WTC11 (cell line): ENCODE results near the gene WDR82. TPM values are rescaled to one million over a fixed set of nuclear protein-coding genes. Genes with fewer than 3 reads are reported as not detected.

ENCODE experiments used
- ATAC-seq: fragments of 200-7000 bp; cut with Tn5 transposase; 2 replicates; pipeline ENCODE4 v1.10.0; 2021; ENCODE audit warnings: mild to moderate bottlenecking, moderate library complexity
- CTCF ChIA-PET: fragments of 300-600 bp; sonication (Branson Sonifier 250); formaldehyde crosslinking; loops from one replicate; lab custom pipeline; 2021; ENCODE audit warnings: antibody characterized with exemption; lab: Charles Lee
- POLR2A ChIA-PET: fragments of 350-600 bp; sonication (Branson Sonifier 250); formaldehyde crosslinking; loops from one replicate; lab custom pipeline; 2021; ENCODE audit warnings: antibody characterized with exemption; lab: Charles Lee
- DNase-seq: peaks from one replicate; pipeline ENCODE4 v3.0.0; 2021; ENCODE audit warnings: low spot score
- H3K27ac Mint-ChIP-seq: 2 replicates; pipeline ENCODE4 v1.8.0; 2021; ENCODE audit warnings: mixed read lengths
- H3K27me3 Mint-ChIP-seq: 2 replicates; pipeline ENCODE4 v1.8.0; 2021; ENCODE audit warnings: low read depth, mild to moderate bottlenecking, moderate library complexity, mixed read lengths
- H3K36me3 Mint-ChIP-seq: 2 replicates; pipeline ENCODE4 v1.8.0; 2021; ENCODE audit warnings: mixed read lengths
- H3K4me1 Mint-ChIP-seq: 2 replicates; pipeline ENCODE4 v1.8.0; 2022; ENCODE audit warnings: mixed read lengths
- H3K4me3 Mint-ChIP-seq: 2 replicates; pipeline ENCODE4 v1.8.0; 2021; ENCODE audit warnings: mild to moderate bottlenecking, moderate library complexity, mixed read lengths
- H3K9me3 Mint-ChIP-seq: 2 replicates; pipeline ENCODE4 v1.8.0; 2021; ENCODE audit warnings: mixed read lengths
- AFF4 ChIP-seq: sonication (generic); formaldehyde crosslinking; IDR thresholded peaks from 2 replicates; pipeline ENCODE4 v1.8.1; 2023; ENCODE audit warnings: mild to moderate bottlenecking, missing genetic modification reagents, borderline replicate concordance
- E2F4 ChIP-seq: sonication (generic); formaldehyde crosslinking; IDR thresholded peaks from 2 replicates; pipeline ENCODE4 v1.8.1; 2022; ENCODE audit warnings: low read depth, mild to moderate bottlenecking, moderate library complexity, missing genetic modification reagents, borderline replicate concordance
- ELF4 ChIP-seq: sonication (generic); formaldehyde crosslinking; IDR thresholded peaks from 2 replicates; pipeline ENCODE4 v1.8.1; 2022; ENCODE audit warnings: low read depth, mild to moderate bottlenecking, moderate library complexity, missing genetic modification reagents
- FOXJ3 ChIP-seq: sonication (generic); formaldehyde crosslinking; IDR thresholded peaks from 2 replicates; pipeline ENCODE4 v1.9.0; 2021; ENCODE audit warnings: missing genetic modification reagents, mild to moderate bottlenecking, borderline replicate concordance
- FOXP4 ChIP-seq: sonication (generic); formaldehyde crosslinking; IDR thresholded peaks from 2 replicates; pipeline ENCODE4 v1.8.0; 2022; ENCODE audit warnings: mild to moderate bottlenecking, missing genetic modification reagents
- GABPB1 ChIP-seq: sonication (generic); formaldehyde crosslinking; IDR thresholded peaks from 2 replicates; pipeline ENCODE4 v1.8.1; 2023; ENCODE audit warnings: mild to moderate bottlenecking, missing genetic modification reagents
- MAX ChIP-seq: sonication (generic); formaldehyde crosslinking; IDR thresholded peaks from 2 replicates; pipeline ENCODE4 v1.8.0; 2022; ENCODE audit warnings: mild to moderate bottlenecking, missing genetic modification reagents
- MXD4 ChIP-seq: fragments of 250-450 bp; sonication (Bioruptor Pico); IDR thresholded peaks from 2 replicates; pipeline ENCODE4 v1.8.0; 2021; ENCODE audit warnings: mild to moderate bottlenecking, moderate library complexity, borderline replicate concordance
- MYBL2 ChIP-seq: sonication (generic); formaldehyde crosslinking; IDR thresholded peaks from 2 replicates; pipeline ENCODE4 v1.8.1; 2023; ENCODE audit warnings: mild to moderate bottlenecking, moderate library complexity, missing genetic modification reagents
- PRDM15 ChIP-seq: sonication (generic); formaldehyde crosslinking; IDR thresholded peaks from 2 replicates; pipeline ENCODE4 v1.8.0; 2022; ENCODE audit warnings: missing genetic modification reagents
- STAT6 ChIP-seq: sonication (generic); formaldehyde crosslinking; conservative IDR thresholded peaks from 2 replicates; pipeline ENCODE4 v1.8.1; 2023; ENCODE audit warnings: mild to moderate bottlenecking, low read depth, missing genetic modification reagents, moderate library complexity
- ZNF263 ChIP-seq: sonication (generic); formaldehyde crosslinking; IDR thresholded peaks from 2 replicates; pipeline ENCODE4 v1.8.1; 2022; ENCODE audit warnings: low read depth, mild to moderate bottlenecking, moderate library complexity, missing genetic modification reagents
- ZNF317 ChIP-seq: sonication (generic); formaldehyde crosslinking; IDR thresholded peaks from 2 replicates; pipeline ENCODE4 v1.8.1; 2023; ENCODE audit warnings: low read depth, mild to moderate bottlenecking, moderate library complexity, missing genetic modification reagents, borderline replicate concordance
- ZNF396 ChIP-seq: fragments of 250-450 bp; sonication (Bioruptor Pico); IDR thresholded peaks from 2 replicates; pipeline ENCODE4 v1.8.0; 2021; ENCODE audit warnings: mild to moderate bottlenecking, moderate library complexity, borderline replicate concordance
- ZNF425 ChIP-seq: fragments of 250-450 bp; sonication (Bioruptor Pico); conservative IDR thresholded peaks from 2 replicates; pipeline ENCODE4 v1.9.0; 2021; ENCODE audit warnings: mild to moderate bottlenecking
- total RNA-seq: library from RNA; stranded (reverse); gene quantifications from 3 replicates; pipeline ENCODE4 v1.2.3, GENCODE V29; 2021

Gene WDR82
- total RNA-seq, 1 experiment from 2014 or later = 69.7 TPM

- no peak for TF ChIP-seq AFF4 (CRISPR knock-in tag)
- TF ChIP-seq, all 79 proteins: peak for 0
Observed at GRCh38 chr3:52218937-52219650, 59.4 kb downstream of the WDR82 start (continued).

- ATAC-seq (no peak), DNase-seq (no peak)
- peaks cover 23% of the 10 kb centered on the region for H3K36me3 Mint-ChIP-seq
- ChIA-PET CTCF (interaction anchor here (0.5 to 11.5 kb wide), 7 partner anchors 16 to 229 kb away, joined by 3 to 222 read pairs (median 9); partner anchors contain the start of gene TWF2), POLR2A (interaction anchor here (0.8 kb wide), 1 partner anchor 59 kb away, joined by 3 read pairs; no protein-coding TSS in a partner anchor)
- H3K27me3 Mint-ChIP-seq = no peaks in the 10 kb centered on the region
- H3K4me1 Mint-ChIP-seq = peaks cover 6% of the 10 kb centered on the region; the same call in 1 of the 2 replicates
- H3K4me3 Mint-ChIP-seq = no peak overlapping the region
- H3K27ac Mint-ChIP-seq = no peak overlapping the region
- no peaks in the 10 kb centered on the region for H3K9me3 Mint-ChIP-seq
- no peak for TF ChIP-seq FOXP4 (CRISPR knock-in tag)
- TF ChIP-seq FOXJ3 (CRISPR knock-in tag) = no peak
- no peak for TF ChIP-seq GABPB1 (CRISPR knock-in tag)
- TF ChIP-seq E2F4 (CRISPR knock-in tag) = no peak
- TF ChIP-seq ZNF425 (CRISPR knock-in tag) = no peak
- TF ChIP-seq ZNF396 (CRISPR knock-in tag) = no peak
- no peak for TF ChIP-seq ZNF317 (CRISPR knock-in tag)
- no peak for TF ChIP-seq ELF4 (CRISPR knock-in tag)
- no peak for TF ChIP-seq PRDM15
- no peak for TF ChIP-seq MAX (CRISPR knock-in tag)
- TF ChIP-seq MYBL2 (CRISPR knock-in tag) = no peak
- no peak for TF ChIP-seq MXD4
- TF ChIP-seq ZNF263 (CRISPR knock-in tag) = no peak
- no peak for TF ChIP-seq STAT6 (CRISPR knock-in tag)
Observed at GRCh38 chr3:52218454-52218853, 60.0 kb downstream of the WDR82 start.
